Hepatocyte (in vitro differentiated cells): Measurements from ENCODE around the gene ZDHHC11B. TPM values are rescaled to one million over a fixed set of nuclear protein-coding genes. Genes with fewer than 3 reads are reported as not detected.
"Not testable (repeated sequence)": the region's sequence is repeated elsewhere in the genome, so short reads cannot be mapped to it uniquely, and the experiment has no call there.

Experiments used
- DNase-seq: peaks from one replicate; pipeline ENCODE4 v3.0.0-alpha.2; 2016; ENCODE audit warnings: low spot score
- H2AFZ ChIP-seq: fragments of 200-600 bp; sonication (generic); 2 replicates; pipeline ENCODE4 v1.6.0; 2016; ENCODE audit warnings: antibody characterized with exemption, mild to moderate bottlenecking
- H3K27ac ChIP-seq: fragments of 200-600 bp; sonication (generic); 2 replicates; pipeline ENCODE4 v1.5.1; 2016; ENCODE audit warnings: mild to moderate bottlenecking
- H3K27me3 ChIP-seq: fragments of 200-600 bp; sonication (generic); 2 replicates; pipeline ENCODE4 v1.6.1; 2016
- H3K36me3 ChIP-seq: fragments of 200-600 bp; sonication (generic); replicated peaks from 2 replicates; pipeline ENCODE4 v1.5.1; 2016; ENCODE audit warnings: low read depth; ENCODE audit not compliant: insufficient read depth
- H3K4me1 ChIP-seq: fragments of 200-600 bp; sonication (generic); 2 replicates; pipeline ENCODE4 v1.5.1; 2016; ENCODE audit warnings: mild to moderate bottlenecking, moderate library complexity; ENCODE audit not compliant: insufficient read depth
- H3K4me2 ChIP-seq: fragments of 200-600 bp; sonication (generic); 2 replicates; pipeline ENCODE4 v1.6.0; 2016
- H3K4me3 ChIP-seq: fragments of 200-600 bp; sonication (generic); 2 replicates; pipeline ENCODE4 v1.5.1; 2016; ENCODE audit warnings: mild to moderate bottlenecking
- H3K79me2 ChIP-seq: fragments of 200-600 bp; sonication (generic); 2 replicates; pipeline ENCODE4 v1.6.0; 2017; ENCODE audit warnings: mild to moderate bottlenecking
- H3K9me2 ChIP-seq: fragments of 200-600 bp; sonication (generic); replicated peaks from 2 replicates; pipeline ENCODE4 v1.6.0; 2017; ENCODE audit warnings: mild to moderate bottlenecking; ENCODE audit not compliant: insufficient read depth
- H3K9me3 ChIP-seq: fragments of 200-600 bp; sonication (generic); 2 replicates; pipeline ENCODE4 v1.5.1; 2016; ENCODE audit warnings: low read depth, mild to moderate bottlenecking
- H4K20me1 ChIP-seq: fragments of 200-600 bp; sonication (generic); 2 replicates; pipeline ENCODE4 v1.6.0; 2016; ENCODE audit warnings: mild to moderate bottlenecking; ENCODE audit not compliant: insufficient read depth, poor library complexity, severe bottlenecking
- CTCF ChIP-seq: fragments of 200-600 bp; sonication (generic); IDR thresholded peaks from 2 replicates; pipeline ENCODE4 v1.5.1; 2016; ENCODE audit warnings: antibody characterized with exemption, mild to moderate bottlenecking; ENCODE audit not compliant: poor library complexity
- EZH2 ChIP-seq: fragments of 200-600 bp; sonication (generic); IDR thresholded peaks from 2 replicates; pipeline ENCODE4 v1.6.1; 2016; ENCODE audit warnings: antibody characterized with exemption, mild to moderate bottlenecking, borderline replicate concordance
- EZH2phosphoT487 ChIP-seq: fragments of 200-600 bp; sonication (generic); IDR thresholded peaks from one replicate; pipeline ENCODE4 v1.6.1; 2018; ENCODE audit warnings: antibody characterized with exemption, mild to moderate bottlenecking, low read depth, moderate library complexity; ENCODE audit not compliant: unreplicated experiment, severe bottlenecking
- WGBS: methylation state at CpG from one replicate; pipeline ENCODE4 v1.1.6; 2016; ENCODE audit warnings: low lambda C conversion rate; ENCODE audit errors: missing lambda C conversion rate; 5-methylcytosine and 5-hydroxymethylcytosine counted together
- polyA plus RNA-seq: library from polyadenylated mRNA; unstranded; fragments of >200 nt; fragmentation: Nextera tagmentation; extraction: Ambion mirVana; gene quantifications from 2 replicates; pipeline ENCODE4 v1.2.1, GENCODE V29; 2016
- total RNA-seq: library from RNA; depleted of rRNA; stranded (reverse); fragments of >200 nt; gene quantifications from 2 replicates; pipeline ENCODE4 v1.2.3, GENCODE V29; 2014

The ZDHHC11B gene
- total and polyA plus RNA-seq, 2 experiments from 2014 or later, result 0.83 to 1.3 TPM

GRCh38 chr5:683551-684481 lies 100.7 kb downstream of the ZDHHC11B start:
- no peaks in the 10 kb centered on the region for H3K9me3 ChIP-seq
- no peak overlapping the region for H3K4me2 ChIP-seq
- H3K27me3 ChIP-seq, result no peaks in the 10 kb centered on the region
- TF ChIP-seq CTCF, result no peak
- no peak for TF ChIP-seq EZH2
- TF ChIP-seq EZH2phosphoT487, result no peak
- H3K9me2 ChIP-seq, result no peaks in the 10 kb centered on the region
- H3K79me2 ChIP-seq, result no peaks in the 10 kb centered on the region
- H2AFZ ChIP-seq, result no peak overlapping the region
- no peaks in the 10 kb centered on the region for H4K20me1 ChIP-seq
- no peak overlapping the region for H3K27ac ChIP-seq
- H3K4me3 ChIP-seq, result no peak overlapping the region
- 88% methylated on average over 30 of the region's 30 CpGs for WGBS
- no peak for DNase-seq
- H3K4me1 ChIP-seq, result no peaks in the 10 kb centered on the region
- H3K36me3 ChIP-seq, result no peaks in the 10 kb centered on the region

- H3K9me3 ChIP-seq, DNase-seq: not testable (repeated sequence)
Observed at GRCh38 chr5:682651-683358, 101.7 kb downstream of the ZDHHC11B start.

GRCh38 chr5:682216-682615 lies 102.3 kb downstream of the ZDHHC11B start:
- not testable (repeated sequence) for H3K27me3 ChIP-seq, H3K4me1 ChIP-seq, H3K79me2 ChIP-seq, H2AFZ ChIP-seq, H3K36me3 ChIP-seq, H4K20me1 ChIP-seq, H3K4me3 ChIP-seq, H3K9me3 ChIP-seq, H3K9me2 ChIP-seq, H3K27ac ChIP-seq, H3K4me2 ChIP-seq, DNase-seq
- 79% methylated on average over 3 of the region's 3 CpGs for WGBS

More at GRCh38 chr5:682651-683358, 101.7 kb downstream of the ZDHHC11B start:
- not testable (repeated sequence) for H3K27me3 ChIP-seq, H3K79me2 ChIP-seq, H4K20me1 ChIP-seq, H3K4me1 ChIP-seq, H3K27ac ChIP-seq, H3K4me3 ChIP-seq, H3K9me2 ChIP-seq, H3K36me3 ChIP-seq, H2AFZ ChIP-seq, H3K4me2 ChIP-seq
- 86% methylated on average over 17 of the region's 17 CpGs for WGBS

GRCh38 chr5:681317-682191 lies 103.0 kb downstream of the ZDHHC11B start:
- not testable (repeated sequence) for H3K4me3 ChIP-seq, H3K36me3 ChIP-seq, H3K27ac ChIP-seq, H3K9me2 ChIP-seq, H3K4me2 ChIP-seq, H3K27me3 ChIP-seq, H3K79me2 ChIP-seq, H3K4me1 ChIP-seq, H2AFZ ChIP-seq, DNase-seq, H3K9me3 ChIP-seq, H4K20me1 ChIP-seq
- 91% methylated on average over 14 of the region's 17 CpGs for WGBS

- H3K27ac ChIP-seq, H3K27me3 ChIP-seq, H3K4me2 ChIP-seq, DNase-seq, H3K79me2 ChIP-seq, H3K4me1 ChIP-seq, H3K9me3 ChIP-seq, H3K4me3 ChIP-seq, H2AFZ ChIP-seq, H4K20me1 ChIP-seq, H3K9me2 ChIP-seq, H3K36me3 ChIP-seq: not testable (repeated sequence)
- 93% methylated on average over 13 of the region's 13 CpGs for WGBS
Observed at GRCh38 chr5:680836-681235, 103.7 kb downstream of the ZDHHC11B start.

GRCh38 chr5:680118-680795 lies 104.3 kb downstream of the ZDHHC11B start:
- not testable (repeated sequence) for H3K4me3 ChIP-seq, H3K4me1 ChIP-seq, H4K20me1 ChIP-seq, H3K9me2 ChIP-seq, H3K27me3 ChIP-seq, H3K36me3 ChIP-seq, H3K9me3 ChIP-seq, H3K4me2 ChIP-seq, H2AFZ ChIP-seq, H3K79me2 ChIP-seq, H3K27ac ChIP-seq, DNase-seq
- WGBS, result 76% methylated on average over 4 of the region's 32 CpGs
